Measurements from ENCODE around the gene MSI2. TPM values are rescaled to one million over a fixed set of nuclear protein-coding genes. Genes with fewer than 3 reads are reported as not detected.

MSI2 gene
- total RNA-seq, 4 donors from 2014 or later = 27.3 to 50.4 (median 36.8) TPM

- 90 to 92% methylated on average over 3 to 4 of the region's 4 CpGs for whole genome bisulfite sequencing, 2 donors (ENCODE audit: low coverage in 1 of 2)
- Histone ChIP-seq H3K4me1 (peaks cover 5 to 75% (median 7%) of the 10 kb centered on the region in 3 donors), H3K27me3 (no peaks in the 10 kb centered on the region), H3K27ac (no peak overlapping the region), H3K4me3 (no peak overlapping the region), H3K36me3 (no peaks in the 10 kb centered on the region), H3K9me3 (no peaks in the 10 kb centered on the region)
- TF ChIP-seq POLR2A (IDR thresholded peaks at IDR 0.05) (no peak), EP300 (IDR thresholded peaks at IDR 0.05) (no peak), POLR2AphosphoS5 (IDR thresholded peaks at IDR 0.05) (no peak), CTCF (IDR thresholded peaks at IDR 0.05) (no peak)
- ATAC-seq = no peak
Measured at GRCh38 chr17:57486882-57487301, 230.6 kb downstream of the MSI2 start.

- Histone ChIP-seq H3K27ac (no peak overlapping the region), H3K27me3 (no peaks in the 10 kb centered on the region), H3K36me3 (no peaks in the 10 kb centered on the region), H3K9me3 (no peaks in the 10 kb centered on the region), H3K4me1 (peaks cover 0 to 68% (median 7%) of the 10 kb centered on the region in 3 donors), H3K4me3 (no peak overlapping the region)
- no peak for TF ChIP-seq EP300 (IDR thresholded peaks at IDR 0.05)
- no peak for TF ChIP-seq POLR2A (IDR thresholded peaks at IDR 0.05)
- TF ChIP-seq POLR2AphosphoS5 (IDR thresholded peaks at IDR 0.05) = no peak
- no peak for TF ChIP-seq CTCF (IDR thresholded peaks at IDR 0.05)
- no peak for ATAC-seq
- WGBS, 2 donors (ENCODE audit: low coverage in 1 of 2) = 74 to 84% methylated on average over 4 to 5 of the region's 5 CpGs
Measured at GRCh38 chr17:57487573-57487972, 231.2 kb downstream of the MSI2 start.

GRCh38 chr17:57488856-57489255 lies 232.5 kb downstream of the MSI2 start:
- no peak overlapping the region for H3K27ac ChIP-seq
- no peak for ATAC-seq
- no peaks in the 10 kb centered on the region for H3K27me3 ChIP-seq

GRCh38 chr17:57489321-57489720 lies 233.0 kb downstream of the MSI2 start:
- no peak overlapping the region for H3K27ac ChIP-seq
- ATAC-seq = no peak
- whole genome bisulfite sequencing, 2 donors (ENCODE audit: low coverage in 1 of 2) = 100% methylated on average over 1 to 3 of the region's 4 CpGs

More at GRCh38 chr17:57488856-57489255, 232.5 kb downstream of the MSI2 start:
- H3K9me3 ChIP-seq = no peaks in the 10 kb centered on the region
- H3K4me3 ChIP-seq = no peak overlapping the region
- H3K36me3 ChIP-seq = no peaks in the 10 kb centered on the region
- H3K4me1 ChIP-seq = peaks cover 0 to 56% (median 7%) of the 10 kb centered on the region in 3 donors
- no peak for TF ChIP-seq POLR2A (IDR thresholded peaks at IDR 0.05)
- TF ChIP-seq CTCF (IDR thresholded peaks at IDR 0.05) = no peak
- TF ChIP-seq POLR2AphosphoS5 (IDR thresholded peaks at IDR 0.05) = no peak
- TF ChIP-seq EP300 (IDR thresholded peaks at IDR 0.05) = no peak
- no CpG with 5 or more reads among the region's 9 CpGs for WGBS, 2 donors (ENCODE audit: low coverage in 1 of 2)

More at GRCh38 chr17:57489321-57489720, 233.0 kb downstream of the MSI2 start:
- H3K4me1 ChIP-seq = peaks cover 0 to 51% (median 7%) of the 10 kb centered on the region in 3 donors
- no peak overlapping the region for H3K4me3 ChIP-seq
- H3K9me3 ChIP-seq = no peaks in the 10 kb centered on the region
- TF ChIP-seq POLR2A (IDR thresholded peaks at IDR 0.05) (no peak), POLR2AphosphoS5 (IDR thresholded peaks at IDR 0.05) (no peak), EP300 (IDR thresholded peaks at IDR 0.05) (no peak), CTCF (IDR thresholded peaks at IDR 0.05) (no peak)
- no peaks in the 10 kb centered on the region for H3K36me3 ChIP-seq
- H3K27me3 ChIP-seq = no peaks in the 10 kb centered on the region

Data from gastroesophageal sphincter (tissue), 4 donors.